GM18909 (cell line): ENCODE results near the gene COLEC11.
"Not testable (repeated sequence)": the region's sequence is repeated elsewhere in the genome, so short reads cannot be mapped to it uniquely, and the experiment has no call there.

Source experiments
- ATAC-seq: cut with Tn5 transposase; IDR thresholded peaks from one replicate; pipeline ENCODE4 v1.9.1; 2021; ENCODE audit warnings: mild to moderate bottlenecking; ENCODE audit not compliant: unreplicated experiment, poor library complexity

The COLEC11 gene

DNA sequence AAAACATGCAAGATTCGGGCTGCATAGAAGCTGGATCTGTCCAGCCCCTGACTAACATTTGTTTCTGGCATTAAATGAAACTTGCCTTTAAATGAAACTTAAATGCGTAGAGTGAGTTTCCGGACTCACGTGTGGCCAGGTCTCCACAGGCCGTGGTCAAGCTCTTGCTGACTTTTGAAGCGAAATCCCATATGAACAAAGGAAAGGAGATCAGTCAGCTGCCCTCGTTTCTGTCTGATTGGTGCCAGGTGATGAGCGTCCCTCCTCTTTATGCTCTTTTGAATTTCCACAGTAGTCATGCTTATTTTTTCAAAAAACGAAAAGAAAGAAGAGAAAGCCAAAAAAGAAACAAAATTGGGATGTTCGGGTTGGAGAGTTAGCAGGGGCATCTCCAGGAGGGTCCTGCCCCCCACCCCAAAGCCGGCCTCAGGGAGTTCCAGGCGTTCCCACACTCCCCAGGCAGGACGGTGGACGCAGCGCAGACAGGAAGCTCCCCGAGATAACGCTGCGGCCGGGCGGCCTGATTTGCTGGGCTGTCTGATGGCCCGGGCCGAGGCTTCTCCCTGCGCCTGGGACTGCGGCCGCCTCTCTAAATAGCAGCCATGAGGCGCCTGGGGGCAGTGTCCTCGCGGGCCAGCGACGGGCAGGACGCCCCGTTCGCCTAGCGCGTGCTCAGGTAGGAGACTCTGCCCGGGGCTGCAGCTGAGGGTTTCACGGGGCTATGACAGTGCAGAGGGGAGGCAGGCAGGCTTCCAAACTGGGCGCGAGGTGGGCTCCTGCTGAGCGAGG, at the start of gene COLEC11:
TSS of gene COLEC11 (plus strand) at position 620 of the 789 bp plus-strand sequence. CDS start 9,229 bp downstream, outside the sequence.
- no peak for ATAC-seq

DNA sequence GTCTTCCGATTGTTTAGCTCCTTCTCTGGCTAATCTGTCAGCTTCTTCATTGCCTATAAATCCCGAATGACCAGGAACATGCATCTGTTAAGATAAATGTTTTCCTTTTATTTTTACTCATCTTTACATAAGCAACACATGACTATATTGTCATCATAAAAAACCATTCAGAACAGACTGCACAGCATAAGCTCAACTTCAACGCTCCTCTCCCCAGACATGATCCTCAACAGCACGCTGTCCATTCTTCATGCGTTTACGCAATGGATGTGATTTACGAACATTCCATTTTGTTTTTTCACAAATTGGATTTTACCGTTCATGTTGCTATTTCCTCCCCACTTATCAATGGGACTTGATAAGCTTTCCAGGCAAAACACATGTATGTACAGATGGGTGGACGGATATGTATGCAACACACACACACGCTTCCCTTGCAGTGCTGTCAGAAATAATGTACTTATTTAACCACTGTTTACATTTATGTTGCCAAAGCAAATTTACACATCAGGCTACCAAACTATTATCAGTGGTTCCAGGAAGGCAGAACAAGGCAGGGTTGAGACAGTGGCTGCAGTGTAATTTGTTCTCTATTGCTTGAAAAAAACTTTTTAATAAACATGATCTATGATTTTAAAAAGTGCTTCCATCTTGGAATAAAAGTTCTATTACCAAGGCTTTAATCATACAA, 49.0 kb upstream of the COLEC11 start:
- no peak for ATAC-seq

DNA sequence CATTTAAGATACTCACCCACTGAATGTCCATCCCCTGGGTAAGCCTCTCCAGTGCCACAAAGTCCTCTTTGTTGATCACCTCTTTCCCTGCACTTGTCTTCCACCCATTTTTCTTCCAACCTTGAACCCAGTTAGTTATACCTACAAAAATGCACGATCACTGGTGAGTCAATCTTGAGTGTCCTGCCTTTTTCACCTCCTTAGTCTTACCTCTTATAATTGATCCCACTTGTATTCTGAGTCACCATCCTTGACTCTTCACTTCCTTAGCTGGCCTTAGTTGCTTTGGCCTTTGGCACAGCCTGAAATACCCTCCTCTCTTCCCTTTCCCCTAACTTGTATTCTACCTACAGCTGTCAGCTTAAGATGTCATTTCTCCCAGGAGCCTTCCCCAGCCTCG, 47.0 kb upstream of the COLEC11 start:
- no peak for ATAC-seq

DNA sequence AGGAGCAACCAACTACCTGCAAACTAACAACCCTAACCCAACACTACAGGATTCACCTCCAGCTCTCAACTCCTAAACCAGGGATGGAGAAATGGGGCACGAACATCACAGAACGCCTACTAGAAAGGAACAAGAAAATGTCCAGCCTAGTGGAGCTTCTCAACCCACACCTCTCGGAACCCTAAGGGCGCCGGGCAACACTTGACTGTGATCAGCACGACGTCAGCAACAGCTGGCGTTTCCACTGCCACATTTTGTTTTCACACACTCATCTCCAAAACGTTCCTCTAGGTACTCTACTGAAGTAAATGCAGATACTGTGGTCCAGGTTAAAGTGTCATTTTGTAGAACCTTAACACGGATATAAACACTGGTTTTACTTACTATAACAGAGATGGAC, 41.0 kb upstream of the COLEC11 start:
- ATAC-seq = no peak

DNA sequence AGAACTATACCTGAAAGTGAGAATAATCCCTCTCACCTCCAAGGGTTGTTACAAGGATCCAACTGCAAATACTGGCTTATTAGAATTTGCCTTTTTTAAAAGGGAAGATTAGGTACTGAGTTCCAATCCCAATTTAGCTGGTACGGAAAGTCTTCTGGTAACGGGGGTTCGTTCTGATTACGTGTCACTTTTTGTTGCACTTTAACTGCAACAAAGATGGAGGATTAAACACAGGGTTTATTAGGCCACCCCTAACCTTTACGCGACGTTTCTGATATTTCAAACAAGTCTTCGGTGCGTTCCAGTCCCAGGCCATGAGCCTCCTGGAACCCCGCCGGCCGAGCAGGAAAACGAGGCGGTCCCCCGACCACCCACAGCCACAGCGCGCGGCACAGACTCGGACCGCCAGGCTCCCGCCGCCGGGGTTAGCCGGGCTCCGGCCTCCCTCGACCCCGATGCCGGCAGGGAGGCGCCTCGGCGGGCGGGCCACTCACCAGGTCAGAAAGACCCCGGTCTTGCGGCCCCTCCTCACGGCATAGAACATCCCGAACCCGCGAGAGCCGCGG, 37.2 kb upstream of the COLEC11 start:
- ATAC-seq = peak; percentile 29

DNA sequence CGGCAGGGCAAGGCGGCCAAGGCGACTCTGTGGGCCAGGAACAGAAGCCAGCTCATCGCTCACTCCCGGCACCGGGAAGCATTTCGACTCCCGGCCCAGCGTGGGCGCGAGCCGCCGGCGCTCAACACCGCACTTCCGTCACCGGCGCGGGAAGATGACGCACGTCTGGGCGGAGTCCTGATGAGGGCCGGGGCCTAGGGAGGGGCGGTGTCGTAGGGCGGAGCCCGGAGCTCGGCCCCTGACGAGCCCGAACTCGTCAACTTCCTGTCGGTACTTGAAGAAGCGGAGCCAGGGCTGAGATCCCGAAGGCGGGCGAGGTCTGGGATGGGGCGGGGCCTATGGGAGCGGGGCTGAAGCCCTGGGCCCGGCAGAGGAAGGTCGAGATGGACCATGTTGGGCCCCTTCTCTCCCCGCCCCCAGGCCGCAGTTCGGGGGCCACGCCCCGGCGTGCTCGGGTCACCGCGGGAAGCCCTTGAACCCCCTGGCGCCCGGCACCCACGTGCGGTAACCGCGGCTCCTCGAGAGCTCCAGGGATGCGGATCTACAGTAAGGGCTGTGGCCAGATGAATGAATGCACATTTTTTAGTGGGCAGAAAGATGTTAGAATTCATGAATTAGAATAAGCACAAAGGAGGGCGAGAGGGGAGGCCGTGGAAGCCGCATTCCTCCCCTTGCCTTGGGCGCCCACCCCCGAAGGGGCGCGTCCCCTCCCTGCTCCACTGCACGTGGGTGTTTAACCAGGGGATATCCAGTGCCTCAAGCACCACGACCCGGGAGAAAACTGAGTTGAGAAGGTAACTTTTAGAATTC, 36.5 kb upstream of the COLEC11 start, which contains the start of gene RNASEH1:
TSS of gene RNASEH1 (minus strand) at position 129 of the 810 bp plus-strand sequence. CDS start at position 56, 73 bp downstream.
- ATAC-seq = peak; percentile 97

DNA sequence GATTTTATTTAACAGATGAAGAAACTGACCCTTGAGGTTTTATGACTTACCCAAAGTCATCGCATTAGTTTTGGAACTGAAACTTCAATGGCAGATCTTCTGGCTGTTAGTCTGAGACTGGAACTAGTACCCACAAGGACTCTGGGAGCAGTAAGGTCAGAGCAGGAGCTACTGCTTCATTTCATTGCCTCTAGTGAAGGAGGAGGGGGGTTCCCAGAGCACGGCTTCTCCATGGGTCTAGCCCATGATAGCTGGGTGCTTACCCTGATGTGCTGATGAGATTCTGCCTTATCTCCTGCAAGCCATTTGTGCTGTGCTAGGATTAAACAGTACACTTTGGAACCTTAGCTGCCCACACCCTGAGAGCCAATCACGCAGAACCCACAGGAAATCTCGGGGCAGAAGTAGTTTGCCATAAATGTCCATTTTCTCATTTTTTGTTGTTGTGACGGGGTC, 31.4 kb upstream of the COLEC11 start:
- peak; percentile 62 for ATAC-seq

DNA sequence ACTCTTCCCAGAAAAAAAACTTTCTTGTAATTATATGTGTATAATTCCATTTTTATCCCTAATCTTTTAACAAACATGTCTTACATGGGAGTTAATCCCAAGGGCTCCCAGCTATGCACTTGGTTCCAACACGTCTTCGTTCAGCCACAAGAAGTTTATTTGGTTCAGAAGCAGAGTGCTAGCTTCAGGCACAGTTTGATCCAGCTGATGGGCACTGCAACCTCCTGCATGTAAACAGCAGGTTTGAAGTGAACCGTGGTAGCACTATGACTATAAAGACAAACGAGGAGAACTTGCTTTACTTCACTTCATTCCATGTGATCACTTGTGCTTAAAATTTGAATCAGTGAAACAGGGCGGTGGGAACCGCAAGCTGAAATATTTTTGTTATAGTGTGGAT, 29.8 kb upstream of the COLEC11 start:
- ATAC-seq = no peak

DNA sequence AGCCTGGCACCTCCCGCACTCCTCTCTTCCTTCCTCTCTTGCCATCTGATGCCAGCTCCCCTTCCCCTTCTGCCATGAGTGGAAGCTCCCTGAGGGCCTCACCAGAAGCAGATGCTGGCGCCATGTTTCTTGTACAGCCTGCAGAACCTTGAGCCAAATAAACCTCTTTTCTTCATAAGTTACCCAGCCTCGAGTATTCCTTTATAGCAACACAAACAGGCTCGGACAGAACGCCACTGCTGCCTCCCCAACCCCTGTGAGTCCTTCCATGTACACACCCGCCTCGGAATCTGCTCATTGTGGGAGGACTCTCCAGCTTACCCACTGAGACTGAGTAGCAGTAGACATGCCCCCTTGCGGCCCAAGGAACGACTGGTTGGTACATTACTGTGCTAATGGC, 28.1 kb upstream of the COLEC11 start:
- ATAC-seq = no peak

DNA sequence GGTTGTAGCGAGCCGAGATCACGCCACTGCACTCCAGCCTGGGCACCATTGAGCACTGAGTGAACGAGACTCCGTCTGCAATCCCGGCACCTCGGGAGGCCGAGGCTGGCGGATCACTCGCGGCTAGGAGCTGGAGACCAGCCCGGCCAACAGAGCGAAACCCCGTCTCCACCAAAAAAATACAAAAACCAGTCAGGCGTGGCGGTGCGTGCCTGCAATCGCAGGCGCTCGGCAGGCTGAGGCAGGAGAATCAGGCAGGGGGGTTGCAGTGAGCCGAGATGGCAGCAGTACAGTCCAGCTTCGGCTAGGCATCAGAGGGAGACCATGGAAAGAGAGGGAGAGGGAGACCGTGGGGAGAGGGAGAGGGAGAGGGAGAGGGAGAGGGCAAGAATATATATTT, 25.3 kb upstream of the COLEC11 start:
- ATAC-seq = not testable (repeated sequence)

DNA sequence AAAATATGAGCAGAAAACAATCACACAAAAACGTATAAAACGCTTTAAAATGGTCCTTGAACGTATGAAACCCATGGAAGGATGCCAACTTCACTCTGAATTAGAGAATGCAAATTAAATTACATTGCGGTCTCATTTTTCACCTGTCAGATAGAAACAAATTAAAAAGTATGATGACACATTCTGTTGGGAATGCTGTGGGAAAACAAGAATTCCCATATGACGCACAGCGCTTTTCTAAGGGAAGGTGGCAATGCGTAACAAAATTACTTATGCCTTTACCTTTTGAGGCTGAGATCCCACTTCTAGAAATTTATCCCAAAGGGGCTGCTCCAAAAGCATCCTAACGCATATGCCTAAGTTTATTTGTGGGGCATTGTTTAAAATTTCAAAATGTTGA, 23.6 kb upstream of the COLEC11 start:
- ATAC-seq = no peak

DNA sequence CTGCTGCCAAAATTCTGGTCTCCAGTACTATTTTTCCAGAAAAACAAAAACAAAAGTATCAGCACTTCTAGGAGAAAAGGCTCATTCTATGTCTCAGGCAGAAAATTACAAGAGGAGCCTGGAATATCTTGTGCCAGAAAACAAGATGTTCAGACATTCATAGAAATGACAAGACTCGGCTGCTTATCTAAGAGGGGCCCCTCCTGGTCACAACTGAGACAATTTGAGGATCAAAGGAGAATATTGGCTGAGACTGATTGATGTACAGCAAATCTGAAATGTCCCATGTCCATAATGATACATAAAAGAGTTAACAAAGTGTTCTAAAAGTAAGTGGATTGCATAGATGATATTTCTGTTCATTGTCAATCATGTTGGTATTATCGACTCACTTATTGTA, 22.3 kb upstream of the COLEC11 start:
- no peak for ATAC-seq

DNA sequence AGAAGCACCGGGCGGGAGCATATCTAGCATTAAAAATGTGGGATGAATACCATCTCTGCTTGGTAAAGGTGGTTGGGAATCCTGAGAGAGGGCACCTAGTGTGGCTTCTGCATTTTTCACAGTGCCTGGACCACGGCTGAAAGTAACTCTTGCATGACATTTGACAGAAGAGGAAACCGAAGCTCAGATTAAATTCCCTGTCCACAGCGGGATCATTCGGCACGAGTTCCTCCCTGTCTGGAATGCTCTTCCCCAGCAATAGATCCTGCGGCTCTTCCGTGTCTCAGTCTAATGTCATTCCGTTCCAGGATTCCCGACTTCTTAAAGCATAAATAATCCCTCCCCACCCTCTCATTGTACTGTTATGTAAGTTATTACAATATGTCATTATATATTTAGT, 20.8 kb upstream of the COLEC11 start:
- ATAC-seq = no peak

DNA sequence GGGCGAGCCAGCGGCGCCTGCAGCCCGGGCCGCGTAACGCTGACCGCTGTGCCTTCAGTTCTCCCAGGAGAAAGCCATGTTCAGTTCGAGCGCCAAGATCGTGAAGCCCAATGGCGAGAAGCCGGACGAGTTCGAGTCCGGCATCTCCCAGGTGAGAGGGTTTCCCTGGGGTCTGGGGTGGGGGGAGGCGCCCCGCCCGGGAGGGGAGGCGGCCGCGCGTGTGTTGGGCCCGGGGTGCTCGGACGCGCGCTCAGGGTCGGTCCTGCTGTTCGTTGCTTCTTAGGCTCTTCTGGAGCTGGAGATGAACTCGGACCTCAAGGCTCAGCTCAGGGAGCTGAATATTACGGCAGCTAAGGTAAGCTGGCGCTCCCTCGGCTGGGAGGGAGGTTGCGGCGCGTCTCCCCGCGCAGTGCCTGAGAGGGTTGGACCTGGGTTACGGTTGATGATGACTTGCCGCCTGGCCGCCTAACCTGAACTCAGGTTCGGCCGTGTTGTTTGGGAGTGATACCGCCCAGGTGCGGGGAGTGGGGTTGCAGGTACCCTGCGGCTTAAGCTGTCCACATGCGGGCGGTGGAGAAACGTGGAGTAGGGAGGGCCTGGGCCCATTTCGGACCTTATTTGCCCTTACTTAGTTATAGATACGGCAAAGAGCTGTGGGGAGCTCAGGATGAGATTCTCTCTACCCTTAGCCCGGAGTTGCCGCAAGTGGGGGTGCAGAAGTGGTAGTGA, 19.2 kb upstream of the COLEC11 start:
- peak; percentile 28 for ATAC-seq

DNA sequence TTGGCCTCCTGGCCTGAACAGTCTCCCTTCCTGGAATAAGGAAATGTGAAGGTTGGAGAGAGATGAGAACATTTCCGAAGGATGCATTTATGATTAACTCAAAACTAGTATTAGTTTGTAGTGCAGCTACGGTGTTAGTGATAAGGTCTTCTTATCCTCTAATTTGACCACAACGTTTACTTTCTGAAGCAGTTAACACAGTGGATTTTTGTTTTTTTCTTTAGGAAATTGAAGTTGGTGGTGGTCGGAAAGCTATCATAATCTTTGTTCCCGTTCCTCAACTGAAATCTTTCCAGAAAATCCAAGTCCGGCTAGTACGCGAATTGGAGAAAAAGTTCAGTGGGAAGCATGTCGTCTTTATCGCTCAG, 18.7 kb upstream of the COLEC11 start:
- not testable (repeated sequence) for ATAC-seq

DNA sequence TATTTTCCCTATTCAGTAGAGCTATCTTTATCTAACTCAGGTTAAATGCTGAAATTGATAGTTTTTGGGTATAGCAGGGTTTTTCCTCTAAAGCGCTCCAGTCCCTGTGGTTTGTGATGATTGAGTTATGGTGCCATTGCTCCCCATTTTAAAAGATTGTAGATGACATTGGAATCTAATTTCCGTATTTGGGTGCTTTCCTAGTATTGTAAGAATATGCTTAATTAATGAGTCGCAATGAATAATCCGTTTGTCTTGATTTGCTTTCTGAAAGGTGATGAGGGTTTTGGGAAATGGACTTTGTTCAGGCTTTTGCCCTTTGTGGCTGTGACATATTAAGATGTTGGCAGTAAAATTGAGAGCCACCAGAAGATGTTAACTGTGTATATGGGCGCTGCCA, 15.9 kb upstream of the COLEC11 start:
- ATAC-seq = no peak

DNA sequence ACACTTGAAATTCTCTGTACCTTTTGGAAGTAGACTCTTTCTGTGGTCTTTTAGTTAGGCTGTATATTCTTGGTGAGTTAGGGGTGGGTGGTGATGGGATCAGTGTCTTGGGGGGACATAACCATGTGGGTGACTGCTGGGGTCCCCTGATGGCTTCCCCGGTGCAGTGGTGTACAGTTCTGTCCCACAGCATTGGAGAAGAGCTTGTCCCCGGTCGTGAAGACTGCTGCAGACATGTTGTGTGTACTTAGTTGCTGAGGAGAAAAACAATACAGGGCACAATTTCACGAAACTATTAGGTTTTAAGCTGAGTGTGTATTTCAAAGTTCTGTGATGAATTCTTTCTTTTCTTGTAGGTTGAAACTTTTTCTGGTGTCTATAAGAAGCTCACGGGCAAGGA, 14.5 kb upstream of the COLEC11 start:
- no peak for ATAC-seq

DNA sequence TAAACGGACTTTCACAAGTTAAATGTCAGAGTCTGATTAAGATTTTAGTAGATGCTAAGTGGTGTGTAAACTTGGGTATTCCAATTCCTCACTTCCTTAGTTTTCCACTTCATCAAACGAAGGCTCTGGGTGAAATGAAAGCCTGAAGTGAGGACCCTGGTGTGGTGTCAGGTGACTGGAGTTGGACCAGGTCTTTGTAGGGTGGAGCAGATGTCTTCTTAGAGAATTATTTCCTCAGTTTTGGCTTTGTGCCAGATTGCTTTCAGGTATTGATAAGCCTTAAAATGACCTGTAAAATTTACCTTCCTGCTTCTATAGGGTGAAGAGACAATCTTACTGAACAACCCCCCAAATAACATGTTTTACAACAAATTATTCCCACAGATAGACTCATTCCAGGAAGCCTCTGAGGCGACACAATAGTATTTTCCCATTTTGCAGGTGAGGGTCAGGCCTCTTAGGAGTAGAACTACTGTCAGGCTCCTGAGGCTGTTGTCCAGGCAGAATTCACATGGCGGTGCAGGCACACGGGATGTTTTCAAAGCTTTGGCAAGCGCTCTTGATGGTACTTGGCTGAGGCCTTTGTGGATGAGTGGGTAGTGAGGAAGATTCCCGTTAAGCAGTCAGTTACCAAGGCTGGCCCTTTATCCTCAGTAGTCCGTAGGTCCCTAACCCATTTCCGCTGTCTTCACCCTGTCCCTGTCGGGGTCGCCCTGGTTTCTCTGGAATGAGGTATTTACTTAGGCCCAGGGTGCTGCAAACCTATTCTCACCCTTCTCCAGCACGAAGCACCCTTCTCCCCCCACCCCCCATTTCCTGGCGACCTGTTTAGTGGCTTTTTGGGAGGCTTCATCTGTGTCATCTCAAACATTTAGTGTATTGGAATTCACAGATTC, 13.3 kb upstream of the COLEC11 start:
- no peak for ATAC-seq

DNA sequence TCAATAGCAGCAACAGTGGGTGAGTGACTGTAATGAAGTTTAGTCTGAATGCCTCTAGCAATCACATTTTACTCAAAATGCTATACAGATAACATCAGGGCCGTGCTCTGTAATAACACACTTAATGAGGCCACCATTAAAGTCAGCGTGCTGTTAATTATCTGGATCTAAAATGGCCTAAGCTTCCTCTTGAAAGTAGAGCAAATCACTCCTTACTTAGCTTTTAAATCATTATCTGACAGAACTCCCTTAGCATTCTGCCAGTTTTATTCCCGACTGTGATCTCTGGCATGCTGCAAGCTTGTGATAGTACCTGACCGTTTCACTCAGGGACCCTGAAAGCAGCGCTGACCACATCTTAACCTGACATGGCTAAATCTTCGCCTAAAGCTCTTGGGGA, 10.8 kb upstream of the COLEC11 start:
- ATAC-seq = no peak
